PC-9 (cell line): Measurements from ENCODE around the gene ELMO1. TPM values are rescaled to one million over a fixed set of nuclear protein-coding genes. Genes with fewer than 3 reads are reported as not detected.

Source experiments
- BruUV-seq: library from RNA; stranded (reverse); fragments of 400-500 nt; replicated peaks from 2 replicates; lab custom pipeline; 2021; lab: Mats Ljungman, UMichigan
- CTCF ChIA-PET: fragments of 300-600 bp; sonication (Branson Sonifier 250); formaldehyde crosslinking; loops from one replicate; lab custom pipeline; 2022; ENCODE audit warnings: antibody characterized with exemption; lab: Charles Lee
- POLR2A ChIA-PET: fragments of 300-600 bp; sonication (Branson Sonifier 250); formaldehyde crosslinking; loops from one replicate; lab custom pipeline; 2022; ENCODE audit warnings: antibody characterized with exemption; ENCODE audit not compliant: unreplicated experiment; lab: Charles Lee
- DNase-seq, 2 experiments: peaks; one replicate each; pipeline versions ENCODE4 v3.0.0 to v3.0.0-alpha.2; 2015 to 2022; ENCODE audit warnings: mixed read lengths in 1 of 2
- H2AFZ ChIP-seq: fragments of 200-600 bp; sonication (generic); 2 replicates; pipeline ENCODE4 v1.8.1; 2017; ENCODE audit warnings: antibody characterized with exemption
- H3F3A ChIP-seq: fragments of 200-600 bp; sonication (generic); 2 replicates; pipeline ENCODE4 v1.8.1; 2017; ENCODE audit warnings: antibody characterized with exemption, mild to moderate bottlenecking, low read depth; ENCODE audit not compliant: insufficient read depth
- H3K27ac ChIP-seq: fragments of 200-600 bp; sonication (generic); 2 replicates; pipeline ENCODE4 v1.6.1; 2016; ENCODE audit warnings: mixed run types
- H3K27me3 ChIP-seq: fragments of 200-600 bp; sonication (generic); 2 replicates; pipeline ENCODE4 v1.6.1; 2016; ENCODE audit warnings: low read depth, mixed run types; ENCODE audit not compliant: insufficient read depth
- H3K36me3 ChIP-seq: fragments of 200-600 bp; sonication (generic); 2 replicates; pipeline ENCODE4 v1.6.1; 2016; ENCODE audit warnings: low read depth, mixed run types
- H3K4me1 ChIP-seq: fragments of 200-600 bp; sonication (generic); replicated peaks from 2 replicates; pipeline ENCODE4 v1.6.1; 2016; ENCODE audit warnings: mixed run types; ENCODE audit not compliant: insufficient read depth
- H3K4me2 ChIP-seq: fragments of 200-600 bp; sonication (generic); 2 replicates; pipeline ENCODE4 v1.6.1; 2017; ENCODE audit warnings: mixed run types
- H3K4me3 ChIP-seq: fragments of 200-600 bp; sonication (generic); 2 replicates; pipeline ENCODE4 v1.6.1; 2016; ENCODE audit warnings: mixed run types
- H3K79me2 ChIP-seq: fragments of 200-600 bp; sonication (generic); 2 replicates; pipeline ENCODE4 v1.6.1; 2017; ENCODE audit warnings: low read depth, mixed run types
- H3K9me2 ChIP-seq: fragments of 200-600 bp; sonication (generic); 2 replicates; pipeline ENCODE4 v1.8.1; 2017; ENCODE audit warnings: mild to moderate bottlenecking; ENCODE audit not compliant: insufficient read depth
- H3K9me3 ChIP-seq: fragments of 200-600 bp; sonication (generic); 2 replicates; pipeline ENCODE4 v1.8.1; 2016; ENCODE audit warnings: low read depth; ENCODE audit not compliant: insufficient read depth
- H4K20me1 ChIP-seq: fragments of 200-600 bp; sonication (generic); 2 replicates; pipeline ENCODE4 v1.8.1; 2017; ENCODE audit not compliant: insufficient read depth
- CTCF ChIP-seq: fragments of 200-600 bp; sonication (generic); conservative IDR thresholded peaks from 2 replicates; pipeline ENCODE4 v1.6.1; 2017; ENCODE audit warnings: mixed run types, antibody characterized with exemption, mild to moderate bottlenecking, moderate library complexity
- EZH2 ChIP-seq: fragments of 200-600 bp; sonication (generic); IDR thresholded peaks from 2 replicates; pipeline ENCODE4 v1.8.0; 2017; ENCODE audit warnings: antibody characterized with exemption, low read depth
- intact Hi-C: fragments of 100-400 bp; cut with micrococcal nuclease; formaldehyde crosslinking; loops from one replicate; pipeline ENCODE4 v1.10.0; 2022; ENCODE audit not compliant: unreplicated experiment
- total RNA-seq: library from RNA; stranded (reverse); gene quantifications from 2 replicates; pipeline ENCODE4 v1.2.3, GENCODE V29; 2021

The ELMO1 gene
- total RNA-seq, 1 experiment from 2014 or later, result 4.8 TPM

- CTCF ChIA-PET, result no interaction called here
These were observed 183.7 kb downstream of the ELMO1 start for GRCh38 chr7:37265006-37265405.

DNA sequence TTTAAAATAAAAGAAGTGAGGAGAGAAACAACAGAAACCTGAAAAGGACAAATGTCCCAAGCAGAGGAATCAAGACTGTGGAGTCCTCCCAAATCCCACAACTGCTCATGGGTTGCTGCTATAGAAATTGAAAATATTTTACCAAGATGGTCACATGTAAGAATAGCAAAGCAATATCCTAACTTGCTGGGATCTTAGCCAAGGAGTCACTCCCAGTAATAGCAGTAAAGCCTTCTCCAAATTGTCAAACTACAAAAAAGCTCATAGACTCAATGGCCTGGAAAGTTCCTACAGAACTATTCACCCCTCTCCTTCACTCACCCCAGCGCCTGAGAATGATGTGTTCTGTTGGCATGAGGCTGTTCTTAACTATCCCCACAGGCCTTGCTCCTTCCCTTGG lies 186.5 kb downstream of the ELMO1 start:
- Histone ChIP-seq H3K27me3 (peaks cover 33% of the 10 kb centered on the region), H3K36me3 (no peaks in the 10 kb centered on the region), H3K4me1 (no peaks in the 10 kb centered on the region), H4K20me1 (no peaks in the 10 kb centered on the region; the same call in 1 of the 2 replicates), H3K79me2 (no peaks in the 10 kb centered on the region), H3K9me2 (no peaks in the 10 kb centered on the region), H3F3A (no peaks in the 10 kb centered on the region), H3K27ac (no peak overlapping the region), H3K9me3 (0 out of 2 replicates have a peak, but pooled peaks cover 4% of the 10 kb centered on the region), H3K4me2 (no peak overlapping the region), H2AFZ (no peak overlapping the region), H3K4me3 (no peak overlapping the region)
- intact Hi-C loops, result no loop called here
- no peak for TF ChIP-seq EZH2
- TF ChIP-seq CTCF, result no peak
- no peak for DNase-seq
- no TSS peak for BruUV-seq
- POLR2A ChIA-PET, result no interaction called here
- CTCF ChIA-PET, result no interaction called here

More at GRCh38 chr7:37265006-37265405, 183.7 kb downstream of the ELMO1 start:
- no peaks in the 10 kb centered on the region for H3K36me3 ChIP-seq
- H2AFZ ChIP-seq, result no peak overlapping the region
- DNase-seq, result no peak
- H3K4me2 ChIP-seq, result no peak overlapping the region
- H3K79me2 ChIP-seq, result no peaks in the 10 kb centered on the region
- H3K9me2 ChIP-seq, result no peaks in the 10 kb centered on the region
- no peaks in the 10 kb centered on the region for H3K4me1 ChIP-seq
- intact Hi-C loops, result no loop called here
- no peak for TF ChIP-seq CTCF
- no peak for TF ChIP-seq EZH2
- no TSS peak for BruUV-seq
- no peak overlapping the region for H3K27ac ChIP-seq
- peaks cover 29% of the 10 kb centered on the region for H3K27me3 ChIP-seq
- H4K20me1 ChIP-seq, result no peaks in the 10 kb centered on the region
- H3K9me3 ChIP-seq, result no peaks in the 10 kb centered on the region
- H3K4me3 ChIP-seq, result no peak overlapping the region
- POLR2A ChIA-PET, result no interaction called here
- H3F3A ChIP-seq, result no peaks in the 10 kb centered on the region

DNA sequence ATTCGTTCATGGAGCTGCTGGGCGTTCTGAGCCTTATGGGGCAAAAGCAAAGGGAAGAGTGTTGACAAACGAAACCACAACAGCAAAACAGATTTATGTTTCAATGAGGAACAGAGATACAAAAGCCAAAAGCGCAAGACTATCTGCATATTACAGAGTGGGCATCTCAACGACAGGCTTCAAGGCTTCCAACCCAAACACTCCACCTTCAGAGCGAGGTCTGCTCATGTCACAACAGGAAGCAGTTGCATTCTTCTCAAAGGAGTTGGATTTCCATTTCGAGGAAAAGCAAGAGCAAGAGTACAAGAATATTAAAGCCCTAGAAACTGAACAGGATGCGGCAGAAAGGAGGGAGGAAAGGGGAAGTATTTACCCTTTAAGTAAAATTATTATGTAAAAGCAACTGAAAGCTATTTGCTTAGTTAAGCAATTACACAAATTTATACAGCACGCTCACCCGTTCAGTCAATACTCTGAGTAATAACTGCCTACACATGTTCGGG lies 189.3 kb downstream of the ELMO1 start:
- Histone ChIP-seq H3K27me3 (peaks cover 33% of the 10 kb centered on the region; the same call in 1 of the 2 replicates), H2AFZ (0 out of 2 replicates have a peak overlapping the region, but pooled peaks have one; percentile 10), H3K79me2 (no peaks in the 10 kb centered on the region), H3K4me3 (no peak overlapping the region), H3K4me1 (no peaks in the 10 kb centered on the region), H3K27ac (no peak overlapping the region), H3F3A (no peaks in the 10 kb centered on the region), H3K9me3 (0 out of 2 replicates have a peak, but pooled peaks cover 4% of the 10 kb centered on the region), H3K9me2 (no peaks in the 10 kb centered on the region), H3K36me3 (no peaks in the 10 kb centered on the region), H3K4me2 (no peak overlapping the region), H4K20me1 (no peaks in the 10 kb centered on the region; the same call in 1 of the 2 replicates)
- POLR2A ChIA-PET, result no interaction called here
- no TSS peak for BruUV-seq
- TF ChIP-seq CTCF, result no peak
- TF ChIP-seq EZH2, result no peak
- CTCF ChIA-PET, result no interaction called here
- intact Hi-C loops, result no loop called here
- no peak for DNase-seq
